TTC549 (cell line): ENCODE results near the gene REELD1.

Source experiments
- FAIRE-seq: peaks from 2 replicates; lab custom pipeline; 2012; peaks lifted over from hg19 to GRCh38; lab: Jason Lieb, UNC

The REELD1 gene

GRCh38 chr4:146214238-146214637, at the start of gene REELD1:
Gene REELD1 (plus strand): TSS chr4:146214538. CDS start chr4:146216953, 2,415 bp downstream.
- FAIRE-seq, result no peak

GRCh38 chr4:146165221-146165620, 49.1 kb upstream of the REELD1 start:
- FAIRE-seq, result no peak

GRCh38 chr4:146165840-146166239, 48.5 kb upstream of the REELD1 start:
- FAIRE-seq, result no peak

GRCh38 chr4:146170149-146170548, 44.2 kb upstream of the REELD1 start:
- no peak for FAIRE-seq

GRCh38 chr4:146175541-146176453, 38.5 kb upstream of the REELD1 start, which contains the start of gene LSM6:
Gene LSM6 (plus strand): TSS chr4:146175718. CDS start chr4:146182922, 7,204 bp downstream.
- FAIRE-seq, result peak; percentile 71

- no peak for FAIRE-seq
These were observed 37.4 kb upstream of the REELD1 start for GRCh38 chr4:146176891-146177290.

GRCh38 chr4:146178126-146178525, 36.2 kb upstream of the REELD1 start:
- FAIRE-seq, result no peak

GRCh38 chr4:146179784-146180370, 34.5 kb upstream of the REELD1 start:
- no peak for FAIRE-seq

- no peak for FAIRE-seq
These were observed 31.9 kb upstream of the REELD1 start for GRCh38 chr4:146182443-146182842.

GRCh38 chr4:146183209-146183608, 31.1 kb upstream of the REELD1 start:
- FAIRE-seq, result no peak

- FAIRE-seq, result no peak
These were observed 28.3 kb upstream of the REELD1 start for GRCh38 chr4:146186041-146186440.

- FAIRE-seq, result no peak
These were observed 27.7 kb upstream of the REELD1 start for GRCh38 chr4:146186596-146186995.

- no peak for FAIRE-seq
These were observed 23.9 kb upstream of the REELD1 start for GRCh38 chr4:146190456-146190855.

- FAIRE-seq, result no peak
These were observed 22.4 kb upstream of the REELD1 start for GRCh38 chr4:146191766-146192458.

- no peak for FAIRE-seq
These were observed 20.7 kb upstream of the REELD1 start for GRCh38 chr4:146193628-146194027.

- no peak for FAIRE-seq
These were observed 20.1 kb upstream of the REELD1 start for GRCh38 chr4:146194212-146194611.

GRCh38 chr4:146202665-146203064, 11.7 kb upstream of the REELD1 start:
- FAIRE-seq, result no peak

GRCh38 chr4:146207410-146207809, 6.9 kb upstream of the REELD1 start:
- no peak for FAIRE-seq

GRCh38 chr4:146210890-146211289, 3.4 kb upstream of the REELD1 start:
- no peak for FAIRE-seq

GRCh38 chr4:146211440-146211839, 2.9 kb upstream of the REELD1 start:
- FAIRE-seq, result no peak

- FAIRE-seq, result no peak
These were observed 1.6 kb upstream of the REELD1 start for GRCh38 chr4:146212781-146213180.

- no peak for FAIRE-seq
These were observed 8.0 kb downstream of the REELD1 start for GRCh38 chr4:146222313-146222712.
